ENCODE results near the gene TBCEL. TPM values are rescaled to one million over a fixed set of nuclear protein-coding genes. Genes with fewer than 3 reads are reported as not detected.

The TBCEL gene, protein sequence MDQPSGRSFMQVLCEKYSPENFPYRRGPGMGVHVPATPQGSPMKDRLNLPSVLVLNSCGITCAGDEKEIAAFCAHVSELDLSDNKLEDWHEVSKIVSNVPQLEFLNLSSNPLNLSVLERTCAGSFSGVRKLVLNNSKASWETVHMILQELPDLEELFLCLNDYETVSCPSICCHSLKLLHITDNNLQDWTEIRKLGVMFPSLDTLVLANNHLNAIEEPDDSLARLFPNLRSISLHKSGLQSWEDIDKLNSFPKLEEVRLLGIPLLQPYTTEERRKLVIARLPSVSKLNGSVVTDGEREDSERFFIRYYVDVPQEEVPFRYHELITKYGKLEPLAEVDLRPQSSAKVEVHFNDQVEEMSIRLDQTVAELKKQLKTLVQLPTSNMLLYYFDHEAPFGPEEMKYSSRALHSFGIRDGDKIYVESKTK
- 3.6 and 3.8 TPM in 2 replicates for total RNA-seq

DNA sequence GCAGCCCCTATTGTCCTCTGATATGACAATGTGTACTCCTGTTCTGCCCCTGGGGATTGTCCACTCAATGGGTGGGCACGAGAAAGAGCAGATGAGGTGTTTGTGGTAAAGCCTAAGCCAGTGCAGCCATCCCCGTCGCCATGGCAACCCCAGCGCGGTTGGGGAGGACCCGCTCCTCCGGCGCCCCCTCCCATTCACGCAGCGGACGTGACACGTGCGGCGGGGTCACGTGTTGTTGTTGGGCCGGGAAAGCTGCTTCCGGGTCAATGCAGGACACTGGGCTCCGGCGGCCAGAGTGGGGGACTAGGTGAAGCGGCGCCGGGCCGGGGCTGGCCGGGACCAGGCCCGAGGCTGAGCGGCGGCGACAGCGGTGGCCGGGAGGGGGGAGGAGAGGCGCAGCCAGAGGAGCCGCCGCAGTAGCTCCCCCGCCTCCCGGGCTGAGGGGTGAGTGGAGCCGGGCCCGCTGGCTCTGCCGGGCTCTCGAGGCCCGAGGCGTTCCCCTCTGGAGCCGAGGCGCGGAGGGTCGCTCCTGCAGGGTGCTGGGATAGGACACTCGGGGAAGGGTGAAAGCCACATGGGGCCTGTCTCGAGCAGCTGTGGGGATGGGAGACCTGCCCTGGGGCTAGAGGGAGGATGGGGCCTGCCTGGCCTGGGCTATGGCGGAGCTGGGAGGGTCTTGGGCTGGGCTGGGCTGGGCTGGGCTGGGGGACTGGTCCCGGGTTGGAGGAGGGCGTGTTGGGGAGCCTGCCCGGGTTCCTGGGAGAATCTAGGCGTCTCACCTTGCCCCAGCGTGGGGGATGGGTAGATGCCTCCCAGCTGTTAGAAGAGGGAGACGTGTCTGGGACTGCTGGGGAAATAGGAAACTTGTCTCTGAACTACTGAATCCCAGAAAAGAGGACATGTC lies at the start of gene TBCEL:
Gene TBCEL, plus strand, starts transcription at position 255 of the 904 bp plus-strand sequence. CDS start 21,589 bp downstream, outside the sequence.

DNA sequence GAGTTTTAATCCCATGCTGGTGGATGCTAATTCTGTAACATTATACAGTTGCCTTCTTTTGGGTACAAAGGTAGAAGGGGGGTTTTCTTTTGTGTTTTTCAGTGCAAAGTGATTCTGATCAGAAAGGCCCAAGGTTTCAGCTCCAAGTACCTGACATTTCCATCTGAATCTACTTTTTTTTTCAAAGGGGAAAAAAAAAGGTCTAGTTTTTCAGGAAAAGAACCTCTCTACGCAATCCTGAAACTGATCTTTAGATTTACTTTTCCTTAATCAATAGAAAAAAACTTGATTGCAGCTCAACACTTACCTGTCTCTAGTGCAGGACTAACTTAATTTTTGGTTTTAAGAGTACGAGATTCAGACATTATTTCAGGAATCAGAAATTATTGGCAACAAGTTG lies 77.0 kb downstream of the TBCEL start, which contains the start of gene TECTA:
Gene TECTA, plus strand, starts transcription at position 301 of the 400 bp plus-strand sequence. CDS start 1,423 bp downstream, outside the sequence.

Other genes starting within 250 kb of the TBCEL start
- gene TECTA, start 77.1 kb downstream of the TBCEL start, total RNA-seq, result 0.05 and 0.07 TPM in 2 replicates

Measured in airway epithelial cell (primary cell).